A549 (cell line): ENCODE results near the gene E2F6.

Experiments
- TF ChIP-seq, protein P1 (sequence below): fragments of >200 bp; sonication (Bioruptor Twin); formaldehyde crosslinking; IDR thresholded peaks from 3 replicates; pipeline ENCODE4 v1.5.1; 2016
- TF ChIP-seq, protein P2 (sequence below): fragments of 450-650 bp; IDR thresholded peaks from 2 replicates; pipeline ENCODE4 v1.6.1; 2014; ENCODE audit warnings: antibody characterized with exemption

DNA sequence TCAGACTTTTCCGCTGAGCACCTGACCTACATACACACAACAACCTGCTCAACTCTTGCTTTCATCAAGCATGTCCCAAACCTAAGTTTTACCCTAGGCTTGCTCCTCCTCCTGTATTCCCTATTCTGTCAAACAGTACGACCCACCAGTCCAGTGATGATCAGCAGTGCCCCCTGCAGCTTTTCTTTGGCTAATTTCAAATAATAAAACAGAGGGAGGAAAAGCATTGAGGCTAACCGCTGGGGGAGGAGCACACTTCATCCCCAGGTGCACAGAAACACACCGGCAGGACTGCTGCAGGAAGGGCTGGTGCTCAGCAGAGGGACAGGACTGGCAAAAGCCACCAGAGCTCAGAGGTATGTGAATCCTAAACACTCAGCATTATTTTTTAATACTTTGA is 21.2 kb downstream of the E2F6 start:
- TF ChIP-seq, protein P1, sequence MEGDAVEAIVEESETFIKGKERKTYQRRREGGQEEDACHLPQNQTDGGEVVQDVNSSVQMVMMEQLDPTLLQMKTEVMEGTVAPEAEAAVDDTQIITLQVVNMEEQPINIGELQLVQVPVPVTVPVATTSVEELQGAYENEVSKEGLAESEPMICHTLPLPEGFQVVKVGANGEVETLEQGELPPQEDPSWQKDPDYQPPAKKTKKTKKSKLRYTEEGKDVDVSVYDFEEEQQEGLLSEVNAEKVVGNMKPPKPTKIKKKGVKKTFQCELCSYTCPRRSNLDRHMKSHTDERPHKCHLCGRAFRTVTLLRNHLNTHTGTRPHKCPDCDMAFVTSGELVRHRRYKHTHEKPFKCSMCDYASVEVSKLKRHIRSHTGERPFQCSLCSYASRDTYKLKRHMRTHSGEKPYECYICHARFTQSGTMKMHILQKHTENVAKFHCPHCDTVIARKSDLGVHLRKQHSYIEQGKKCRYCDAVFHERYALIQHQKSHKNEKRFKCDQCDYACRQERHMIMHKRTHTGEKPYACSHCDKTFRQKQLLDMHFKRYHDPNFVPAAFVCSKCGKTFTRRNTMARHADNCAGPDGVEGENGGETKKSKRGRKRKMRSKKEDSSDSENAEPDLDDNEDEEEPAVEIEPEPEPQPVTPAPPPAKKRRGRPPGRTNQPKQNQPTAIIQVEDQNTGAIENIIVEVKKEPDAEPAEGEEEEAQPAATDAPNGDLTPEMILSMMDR = no peak
- TF ChIP-seq, protein P2, sequence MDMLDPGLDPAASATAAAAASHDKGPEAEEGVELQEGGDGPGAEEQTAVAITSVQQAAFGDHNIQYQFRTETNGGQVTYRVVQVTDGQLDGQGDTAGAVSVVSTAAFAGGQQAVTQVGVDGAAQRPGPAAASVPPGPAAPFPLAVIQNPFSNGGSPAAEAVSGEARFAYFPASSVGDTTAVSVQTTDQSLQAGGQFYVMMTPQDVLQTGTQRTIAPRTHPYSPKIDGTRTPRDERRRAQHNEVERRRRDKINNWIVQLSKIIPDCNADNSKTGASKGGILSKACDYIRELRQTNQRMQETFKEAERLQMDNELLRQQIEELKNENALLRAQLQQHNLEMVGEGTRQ = no peak
